Measurements from ENCODE around the gene DUSP2.

The DUSP2 gene

DNA sequence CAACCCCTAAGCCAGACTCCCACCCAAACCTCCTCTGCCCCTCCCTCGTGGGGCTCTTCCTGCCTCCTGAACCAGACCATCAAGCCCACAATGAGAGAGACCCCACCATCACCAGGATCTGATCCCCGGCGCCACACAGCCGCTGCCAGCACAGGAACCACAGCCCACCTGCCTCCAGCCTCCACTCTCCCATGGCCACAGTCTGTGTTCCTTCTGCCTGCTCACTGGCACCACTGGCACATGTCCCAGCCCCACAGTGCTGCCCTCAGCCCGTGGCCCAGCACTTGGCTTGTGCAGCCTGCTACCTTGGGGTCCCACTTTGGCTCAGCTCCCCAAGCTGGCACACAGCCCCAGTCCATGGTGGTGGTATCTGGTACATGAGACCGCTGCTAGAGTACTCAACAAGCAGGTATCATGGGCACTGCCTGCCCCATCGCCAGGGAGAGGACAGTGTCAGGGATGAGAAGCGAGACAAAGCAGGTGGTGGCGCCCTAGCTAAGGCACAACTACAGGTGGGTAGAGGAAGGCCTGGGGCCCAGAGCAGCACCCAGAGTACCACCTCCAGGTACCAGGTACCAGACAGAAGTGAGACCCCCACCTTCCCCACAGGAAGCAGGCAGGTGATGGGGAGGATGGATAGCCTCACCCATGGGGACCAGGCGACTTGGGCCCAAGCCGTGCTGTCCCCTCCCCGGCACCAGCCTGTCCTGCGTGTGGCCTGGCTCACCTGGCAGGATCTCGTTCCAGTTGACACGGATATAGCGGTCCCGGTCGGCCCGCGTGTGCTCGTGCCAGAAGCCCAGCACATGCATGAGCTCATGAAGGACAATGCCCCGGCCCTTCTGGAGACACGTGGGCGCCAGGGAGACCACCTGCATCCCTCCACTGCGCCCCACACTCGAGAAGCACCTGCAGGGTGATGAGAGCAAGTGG is 13.2 kb downstream of the DUSP2 start:
- DNase-seq (ENCODE audit: low read depth, low spot score) = no peak

DNA sequence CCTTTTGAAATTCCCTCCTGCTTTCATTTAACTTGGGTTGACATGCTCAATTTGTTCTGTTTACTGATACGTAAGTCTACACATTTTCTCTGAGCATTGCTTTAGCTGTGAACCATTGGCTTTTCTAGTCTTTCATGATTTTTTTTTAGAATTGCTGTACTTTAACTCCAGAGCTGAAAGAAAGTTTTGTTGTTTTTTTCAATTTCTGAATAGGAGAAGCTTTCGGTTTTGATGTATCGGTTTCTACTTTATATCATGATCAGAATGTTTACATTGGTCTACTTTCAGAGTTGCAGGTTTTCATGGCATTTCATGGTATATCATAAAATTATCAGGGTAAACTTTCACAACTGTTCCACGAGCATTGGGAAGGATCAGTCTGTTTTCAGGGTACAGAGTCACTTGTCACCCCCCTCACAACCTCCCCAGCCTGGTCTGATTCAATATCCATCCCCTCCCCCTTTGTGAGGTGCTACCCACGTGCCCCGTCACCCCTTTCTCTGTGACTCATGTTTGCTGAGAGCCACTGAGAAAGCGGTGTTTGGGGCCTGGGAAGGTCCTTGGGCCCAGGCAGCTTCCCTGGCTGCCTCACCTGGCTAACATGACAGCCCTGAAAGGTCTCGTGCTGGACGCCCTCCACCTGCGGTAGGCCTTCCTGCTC is 14.0 kb downstream of the DUSP2 start:
- DNase-seq (ENCODE audit: low read depth, low spot score) = no peak

DNA sequence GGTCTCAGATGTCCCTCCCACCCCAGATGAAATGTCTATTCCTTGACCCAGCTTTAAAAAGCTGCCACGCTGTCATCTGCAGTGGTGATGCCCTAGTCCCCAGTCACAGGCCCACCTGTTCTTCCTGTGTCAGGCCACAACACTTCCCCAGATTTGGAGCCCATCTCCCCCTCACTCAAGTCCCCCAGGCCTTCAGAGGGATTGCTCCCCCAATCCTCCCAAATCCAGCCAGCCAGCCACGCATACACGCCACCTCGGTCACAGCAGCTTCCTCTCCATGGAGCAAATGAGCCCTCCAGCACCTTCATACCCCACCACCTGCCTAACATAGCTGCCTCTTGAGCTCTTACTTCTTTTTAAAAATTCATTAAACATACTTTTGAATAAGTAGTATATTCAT is 14.8 kb downstream of the DUSP2 start:
- no peak for DNase-seq (ENCODE audit: low read depth, low spot score)

DNA sequence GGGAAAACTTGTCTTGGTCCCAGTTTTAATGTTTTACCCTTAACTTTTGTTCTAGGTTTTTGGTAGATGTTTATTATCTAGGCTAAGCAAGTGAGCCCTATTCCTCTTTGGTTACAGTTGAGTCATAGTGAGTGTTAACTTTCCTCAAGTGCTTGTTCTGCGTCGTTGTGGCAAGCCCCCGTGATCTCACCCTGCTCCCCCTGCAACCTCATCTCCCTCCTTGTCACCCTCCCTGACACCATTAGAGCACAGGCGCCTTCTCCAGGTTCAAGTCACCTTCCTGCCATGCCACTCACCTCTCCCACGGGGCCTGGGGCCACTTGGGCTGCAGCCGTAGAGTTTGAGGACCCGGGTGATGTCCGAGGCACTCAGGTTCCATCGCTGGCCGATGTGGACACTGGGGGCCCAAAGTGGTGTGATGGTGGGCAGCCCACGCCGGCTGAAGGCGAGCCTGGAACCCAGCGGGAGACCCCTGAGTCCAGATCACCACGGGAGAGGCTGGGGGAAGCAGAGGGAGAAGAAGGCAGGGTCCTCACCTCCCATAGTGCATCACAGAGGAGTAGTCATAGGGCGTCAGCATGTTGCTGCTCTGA is 15.6 kb downstream of the DUSP2 start:
- no peak for DNase-seq (ENCODE audit: low read depth, low spot score)

DNA sequence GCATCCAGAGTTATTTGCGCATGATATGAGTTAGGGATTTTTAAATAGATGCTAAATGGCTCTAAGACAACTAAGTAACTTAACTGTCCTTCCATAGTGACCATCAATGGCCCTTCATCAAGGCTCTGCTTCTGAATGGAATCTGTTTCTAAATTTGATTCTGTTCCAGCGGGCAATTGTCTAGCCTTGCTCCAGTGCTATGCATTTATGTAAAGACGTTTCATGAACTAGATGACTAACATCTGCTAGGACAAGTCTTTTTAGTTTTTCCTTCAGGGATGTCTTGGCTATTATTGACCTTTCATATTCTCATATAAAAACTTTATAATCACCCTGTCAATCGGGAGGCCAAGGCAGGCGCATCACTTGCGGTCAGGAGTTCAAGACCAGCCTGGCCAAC is 16.8 kb downstream of the DUSP2 start:
- no peak for DNase-seq (ENCODE audit: low read depth, low spot score)

DNA sequence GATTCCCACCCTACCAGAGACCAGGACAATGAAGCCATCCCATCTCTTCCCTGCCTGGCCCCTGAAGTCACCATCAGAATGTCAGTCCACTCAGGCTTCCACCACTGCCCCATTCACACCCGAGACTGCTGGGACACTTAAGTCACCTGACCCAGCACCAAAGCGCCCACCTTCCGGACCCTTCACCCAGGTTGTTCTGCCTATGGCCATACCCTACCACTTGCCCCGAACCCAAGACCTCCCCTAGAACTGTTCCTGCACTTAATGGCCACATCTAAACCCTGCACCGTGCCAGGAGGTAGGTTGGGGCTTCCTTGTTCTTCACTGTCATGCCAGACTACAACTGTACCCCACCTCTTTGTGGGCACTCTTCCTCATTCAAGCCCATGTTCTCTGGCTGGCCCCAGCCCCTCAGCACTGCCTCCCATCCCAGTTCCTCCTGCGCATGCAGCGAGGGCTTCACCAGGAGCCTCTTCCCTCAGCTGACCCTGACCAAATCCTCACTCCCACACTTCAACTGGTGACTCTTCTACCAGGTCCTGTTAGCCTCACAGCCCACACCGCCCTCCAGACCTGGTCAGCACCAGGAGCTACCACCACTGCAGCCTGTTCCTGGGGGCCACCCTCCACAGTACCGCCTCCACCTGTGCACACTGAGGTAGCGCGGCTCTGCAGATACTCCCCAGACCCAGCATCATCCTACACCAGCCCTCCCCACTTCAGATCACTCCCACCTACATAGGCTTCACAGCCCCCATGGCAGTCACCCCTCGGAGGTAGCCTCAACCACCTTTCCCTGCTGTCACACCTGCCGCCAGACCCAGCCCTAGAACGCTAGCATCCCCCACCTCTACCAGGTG is 20.6 kb downstream of the DUSP2 start:
- no peak for DNase-seq (ENCODE audit: low read depth, low spot score)

DNA sequence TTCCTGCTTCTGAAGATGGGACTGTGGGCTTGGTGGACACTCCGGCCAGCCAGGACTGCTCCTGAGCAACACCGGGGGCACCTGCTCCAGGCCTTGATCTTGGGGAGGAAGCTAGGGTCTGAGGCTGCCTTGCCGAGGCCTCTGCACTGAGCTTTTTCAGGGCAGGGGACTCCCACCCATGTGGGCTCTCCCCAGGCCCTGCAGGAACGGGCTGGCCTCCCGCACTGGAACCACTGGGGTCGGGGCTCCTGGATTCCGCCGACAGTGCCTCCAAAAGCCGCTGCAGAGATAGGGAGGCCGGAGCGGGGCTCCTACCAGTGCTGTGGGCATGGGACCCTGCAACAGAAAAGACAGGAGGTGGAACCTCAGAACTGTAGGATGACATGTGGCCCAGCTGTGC is 21.3 kb downstream of the DUSP2 start:
- no peak for DNase-seq (ENCODE audit: low read depth, low spot score)

DNA sequence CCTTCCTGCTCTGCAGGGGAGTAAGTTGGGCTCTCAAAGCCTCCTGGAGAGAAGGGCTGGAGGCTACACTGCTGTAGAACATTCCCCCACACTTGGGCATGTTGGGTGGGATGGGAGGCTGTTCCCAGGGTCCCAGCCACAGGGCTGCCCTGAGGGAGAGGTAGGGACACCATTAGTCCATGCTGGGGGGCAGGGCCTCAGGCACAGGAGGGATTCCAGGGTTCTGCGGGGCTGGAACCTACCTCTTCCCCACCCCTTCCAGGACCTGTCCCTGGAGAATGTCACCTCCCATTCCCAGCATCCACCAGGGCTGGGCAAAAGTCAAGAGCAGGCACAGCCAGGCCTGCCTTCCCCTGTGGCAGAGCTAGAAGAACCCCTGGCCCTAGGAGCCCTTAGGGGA is 21.9 kb downstream of the DUSP2 start:
- no peak for DNase-seq (ENCODE audit: low read depth, low spot score)

DNA sequence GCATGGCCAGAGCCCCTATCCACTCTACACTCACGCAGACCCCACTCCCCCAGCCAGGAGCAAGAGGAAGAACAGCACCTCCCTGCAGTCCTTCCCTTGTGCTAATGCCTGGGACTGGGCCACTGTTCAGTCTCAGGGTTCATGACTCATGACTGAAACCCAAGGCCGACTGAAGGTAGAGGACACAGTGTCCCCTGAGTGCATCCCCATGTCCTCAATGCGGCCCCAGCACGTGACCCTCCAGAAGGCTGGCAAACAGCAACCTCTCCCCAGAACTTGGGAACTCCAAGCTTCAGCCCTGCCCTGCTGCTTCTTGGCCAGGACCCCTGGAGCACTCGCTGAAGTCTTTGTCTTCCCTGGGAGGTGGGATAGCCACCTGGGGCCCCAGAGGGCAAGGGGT is 22.8 kb downstream of the DUSP2 start:
- no peak for DNase-seq (ENCODE audit: low read depth, low spot score)

DNA sequence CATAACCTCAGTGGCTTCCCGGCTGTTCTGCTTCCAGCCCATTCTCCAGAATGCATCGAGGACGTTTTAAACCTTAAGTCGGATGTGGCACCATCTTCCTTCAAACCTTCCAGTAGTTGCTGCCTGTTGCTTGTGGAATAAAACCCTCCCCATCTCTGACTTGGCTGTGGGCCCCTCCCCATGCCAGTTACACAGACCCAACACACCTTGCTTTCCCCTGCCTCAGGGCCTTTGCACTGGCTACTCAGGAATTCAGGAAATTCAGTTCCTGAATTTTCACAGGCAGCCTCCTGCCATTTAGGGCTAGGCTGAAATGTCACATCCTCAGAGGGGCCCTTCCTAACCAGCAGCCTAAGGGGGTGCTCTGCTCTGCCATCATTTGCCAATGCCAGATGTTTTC is 23.8 kb downstream of the DUSP2 start:
- DNase-seq (ENCODE audit: low read depth, low spot score) = no peak

DNA sequence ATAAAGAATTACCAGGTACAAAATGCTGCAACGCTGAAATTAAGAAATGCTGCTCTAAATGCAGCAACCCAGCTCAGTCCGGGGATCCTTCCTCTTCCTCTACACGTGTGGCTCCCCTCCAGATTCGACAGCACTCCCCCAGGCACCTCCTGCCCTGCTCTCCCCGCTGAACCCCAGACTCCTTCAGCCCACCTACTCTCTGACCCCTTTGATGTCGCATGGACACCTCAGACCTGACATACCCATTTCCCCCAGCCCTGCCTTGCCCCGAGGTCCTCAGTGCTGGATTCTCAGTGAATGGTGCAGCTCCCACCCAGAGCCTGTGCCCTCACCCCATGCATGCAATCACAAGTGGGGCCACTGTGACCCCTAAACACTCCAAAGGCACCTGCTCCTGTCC is 24.2 kb downstream of the DUSP2 start:
- DNase-seq (ENCODE audit: low read depth, low spot score) = no peak

DNA sequence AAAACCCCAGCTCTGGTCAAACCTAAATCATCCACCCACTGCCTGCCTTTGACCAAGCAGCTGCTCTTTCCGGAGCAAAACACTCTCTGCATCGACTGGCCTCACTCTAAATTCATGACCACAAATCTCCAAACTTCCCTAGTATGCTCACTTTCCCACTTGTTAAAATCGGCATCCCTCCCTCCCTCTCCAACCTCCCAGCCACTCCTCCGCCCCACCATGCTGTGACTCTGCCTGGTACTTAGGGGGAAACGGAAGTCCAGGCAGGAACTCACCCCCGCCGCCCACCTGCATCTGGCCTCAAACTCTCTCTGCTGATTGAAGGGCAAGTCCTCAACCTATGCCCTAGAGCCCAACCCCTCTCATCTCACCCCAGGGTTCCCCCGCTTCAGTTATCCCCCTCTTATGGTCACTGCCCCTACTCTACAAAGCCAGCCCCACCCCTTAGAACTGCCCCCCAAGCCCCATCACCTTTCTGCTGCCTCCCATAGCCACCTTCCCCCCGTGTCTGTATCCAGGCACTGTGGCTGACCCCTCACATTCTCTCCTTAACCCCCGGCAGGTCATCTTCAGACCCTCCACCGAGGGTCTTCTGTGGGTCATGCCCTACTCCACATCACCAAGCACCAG is 25.0 kb downstream of the DUSP2 start:
- DNase-seq (ENCODE audit: low read depth, low spot score) = no peak

DNA sequence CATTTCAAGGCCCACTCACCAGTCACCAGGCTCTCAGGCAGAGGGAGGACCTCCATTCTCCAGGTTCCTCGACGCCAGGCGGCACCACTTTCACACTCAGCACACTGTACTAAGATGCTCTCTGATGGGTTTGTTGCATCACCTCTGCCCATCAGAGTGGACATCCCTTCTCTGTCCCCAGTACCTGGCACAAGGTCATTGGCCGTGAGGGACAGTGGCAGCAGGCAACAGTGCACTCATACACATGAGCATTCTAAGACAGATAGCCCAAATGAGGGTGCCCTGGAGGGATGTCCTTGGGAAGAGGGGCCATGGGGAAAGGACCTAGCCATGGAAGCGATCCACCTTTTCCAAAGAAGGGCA is 25.9 kb downstream of the DUSP2 start:
- DNase-seq (ENCODE audit: low read depth, low spot score) = no peak

DNA sequence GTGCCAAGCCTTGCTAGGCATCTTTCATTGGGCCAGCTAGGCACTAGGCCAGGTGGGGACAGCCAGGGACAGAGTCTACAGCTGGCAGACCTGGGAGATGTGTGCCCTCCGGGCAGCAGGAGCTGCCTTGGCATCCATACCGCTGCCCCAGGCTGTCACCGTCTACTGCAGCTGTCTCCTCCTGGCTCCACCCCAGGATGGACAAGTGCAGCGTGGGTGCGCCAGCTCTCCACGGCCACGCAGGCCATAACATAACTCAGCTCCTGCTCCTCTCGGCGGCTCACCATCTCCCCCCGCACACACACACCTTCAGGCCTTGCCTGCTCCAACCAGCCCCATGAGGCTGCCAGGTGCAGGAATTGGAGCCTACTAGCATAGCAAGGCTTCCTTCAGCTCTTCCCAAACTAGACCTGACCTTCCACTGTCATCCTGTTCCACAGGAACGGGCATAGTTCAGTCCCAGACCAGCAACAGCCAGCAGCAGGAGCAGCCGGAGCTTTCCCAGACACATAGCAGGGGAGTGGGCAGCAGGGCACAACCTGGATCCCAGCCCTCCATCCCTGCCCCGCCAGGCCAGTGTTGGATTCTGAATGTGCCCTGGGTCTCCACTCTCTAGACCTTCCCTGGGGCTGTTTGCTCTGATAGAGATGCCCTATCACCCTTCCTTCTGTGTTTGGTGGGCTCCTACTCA is 26.4 kb downstream of the DUSP2 start:
- no peak for DNase-seq (ENCODE audit: low read depth, low spot score)

DNA sequence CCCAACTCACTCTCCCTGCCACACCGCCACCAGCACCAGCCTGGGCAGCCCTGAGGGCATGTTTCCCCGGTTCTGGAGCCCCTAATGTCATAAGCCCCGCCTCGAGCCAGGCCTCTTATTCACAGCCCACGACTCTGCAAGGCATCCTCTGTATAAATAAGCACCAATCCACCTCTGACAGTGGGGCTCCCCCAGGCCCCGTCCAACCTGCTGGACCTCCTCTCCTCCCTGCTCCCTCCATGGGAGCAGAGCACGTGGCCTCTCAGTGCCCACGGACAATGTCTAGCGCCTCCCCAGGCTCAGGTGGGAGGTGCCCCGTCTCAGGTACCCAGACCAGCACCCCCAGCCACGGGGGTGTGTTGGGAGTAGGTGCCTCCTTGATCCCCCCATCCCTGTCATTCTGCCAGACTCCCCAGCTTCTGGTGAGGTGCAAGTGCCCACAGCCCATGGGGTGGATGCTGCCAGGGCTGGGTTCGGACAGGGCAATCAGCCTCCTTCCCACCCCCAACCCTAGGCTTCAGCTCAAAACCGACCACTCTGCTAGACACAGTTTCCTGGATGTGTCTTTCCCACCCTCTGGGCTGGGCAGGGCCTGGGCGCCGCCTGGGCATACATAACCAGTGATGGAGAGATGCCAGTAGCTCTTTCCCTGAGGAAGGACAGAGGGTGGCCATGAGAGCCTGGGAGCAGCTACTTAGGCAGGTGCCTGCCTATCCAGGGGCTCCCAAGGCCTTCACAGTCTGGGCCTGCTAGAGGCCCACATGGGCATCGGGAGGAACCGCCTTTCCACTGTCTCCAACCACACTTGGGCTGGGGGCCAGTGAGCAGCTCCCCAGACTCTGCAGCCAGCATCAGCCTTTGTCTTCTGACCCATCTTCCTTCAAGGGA is 27.3 kb downstream of the DUSP2 start:
- DNase-seq (ENCODE audit: low read depth, low spot score) = no peak

DNA sequence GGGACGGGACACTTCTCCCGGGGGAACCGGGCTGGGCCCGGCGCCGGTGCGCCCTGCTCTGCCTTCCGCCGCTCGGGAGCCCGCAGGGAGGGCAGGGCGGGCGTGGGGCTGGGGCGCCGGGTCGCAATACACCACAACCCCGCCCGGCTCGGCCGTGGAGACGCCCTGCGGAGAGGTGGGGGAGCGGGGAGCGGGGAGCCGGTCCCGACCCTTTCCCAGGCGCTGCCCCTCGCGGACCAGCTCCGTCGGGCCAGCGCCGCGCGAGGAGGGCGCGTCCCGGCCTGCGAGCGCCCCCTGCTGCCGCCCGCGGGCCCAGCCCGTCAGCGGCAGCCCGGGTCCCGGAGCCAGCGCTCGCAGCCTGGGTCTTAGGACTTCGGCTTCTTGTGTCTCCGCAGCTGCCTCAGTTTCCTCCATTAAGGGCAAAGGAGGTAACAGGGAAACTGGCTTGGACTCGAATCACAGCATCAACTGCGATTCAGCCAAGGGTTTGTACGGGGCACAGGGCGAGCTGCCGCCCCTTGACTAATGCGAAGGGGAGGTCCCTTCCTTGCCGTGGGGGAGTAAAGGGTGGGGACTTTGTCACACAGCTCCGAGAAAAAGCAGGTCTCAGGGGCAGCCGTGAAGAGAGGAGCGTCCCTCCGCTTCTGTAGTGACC is 28.2 kb downstream of the DUSP2 start:
- DNase-seq (ENCODE audit: low read depth, low spot score) = peak; percentile 26

DNA sequence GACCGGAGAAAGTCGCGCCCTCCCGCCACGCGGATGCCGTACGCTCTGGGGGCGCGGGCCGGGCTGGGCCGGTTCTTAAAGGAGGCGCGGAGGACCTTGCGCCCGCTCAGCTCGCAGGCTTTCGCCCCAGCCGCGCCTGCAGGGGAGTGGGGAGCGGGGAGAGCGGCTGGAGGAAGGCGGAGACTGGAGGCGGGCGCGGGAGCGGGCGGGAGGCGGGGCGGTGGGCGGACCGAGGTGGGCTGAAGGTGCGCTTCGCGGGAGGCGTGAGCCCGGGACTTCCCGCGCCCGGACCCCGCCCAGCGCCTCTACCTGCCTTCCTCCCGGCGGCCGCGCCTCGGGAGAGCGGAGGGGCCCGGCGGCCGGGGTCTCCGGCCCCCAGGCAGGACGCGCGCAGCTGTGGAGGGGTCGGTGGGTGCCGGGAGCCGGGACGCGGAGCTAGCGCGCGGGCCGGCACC is 28.8 kb downstream of the DUSP2 start, which contains the start of gene ADRA2B:
ADRA2B (minus strand) TSS at position 148 of the 455 bp plus-strand sequence. CDS start 422 bp downstream, outside the sequence.
- DNase-seq (ENCODE audit: low read depth, low spot score) = peak; percentile 34

DNA sequence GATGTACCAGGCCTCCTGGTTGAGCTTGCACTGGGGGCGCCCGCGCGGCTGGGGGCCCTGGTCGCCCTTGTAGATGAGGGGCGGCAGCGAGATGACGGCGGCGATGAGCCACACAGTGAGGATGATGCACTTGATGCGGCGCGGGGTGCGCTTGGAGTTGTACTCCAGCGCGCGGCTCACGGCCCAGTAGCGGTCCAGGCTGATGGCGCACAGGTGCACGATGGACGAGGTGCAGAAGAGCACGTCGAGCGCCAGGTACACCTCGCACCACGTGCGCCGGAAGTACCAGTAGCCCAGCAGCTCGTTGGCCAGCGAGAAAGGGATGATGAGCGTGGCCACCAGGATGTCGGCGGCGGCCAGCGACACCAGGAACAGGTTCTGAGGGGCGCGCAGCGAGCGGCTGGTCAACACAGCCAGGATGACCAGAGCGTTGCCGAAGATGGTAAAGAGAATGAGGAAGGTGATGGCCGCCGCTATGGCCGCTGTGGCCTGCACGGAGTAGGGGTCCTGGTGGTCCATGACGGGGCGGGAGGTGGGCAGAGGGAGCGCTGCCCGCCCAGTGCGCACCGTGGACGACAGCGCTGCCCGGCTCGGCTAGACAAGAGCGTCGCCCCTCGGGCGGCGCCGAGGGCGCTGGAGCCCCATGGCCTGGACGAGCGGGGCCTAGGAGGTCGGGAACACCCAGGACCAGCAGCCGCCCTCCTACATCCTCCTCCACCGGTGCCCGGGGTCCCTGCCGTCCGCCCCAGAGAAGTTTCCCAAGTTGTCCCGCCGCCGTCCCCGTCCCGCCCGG is 29.4 kb downstream of the DUSP2 start:
- no peak for DNase-seq (ENCODE audit: low read depth, low spot score)

Data from activated CD4-positive, CD25-positive, alpha-beta regulatory T cell treated with anti-CD3 and anti-CD28 coated beads, Interleukin-2, amount 50 U/mL, for 16 hours (primary cell).